Thyroid gland (tissue), 4 donors: ENCODE measurements around the gene MRC2.

Experiments used
- POLR2A ChIP-seq, 2 donors: fragments of 450-650 bp; IDR thresholded peaks; one replicate each; pipeline ENCODE4 v1.6.1; 2017; ENCODE audit warnings: antibody characterized with exemption in 2 of 2, mild to moderate bottlenecking in 2 of 2, moderate library complexity in 1 of 2
- TF ChIP-seq, protein P1 (sequence below), 6 experiments: fragments of 200-600 bp in 3 of 6; fragments of 450-650 bp in 3 of 6; sonication (generic) in 3 of 6; IDR thresholded peaks; one replicate each; pipeline ENCODE4 v1.5.1; 2016 to 2019; ENCODE audit warnings: antibody characterized with exemption in 6 of 6, mild to moderate bottlenecking in 2 of 6, inconsistent platforms in 1 of 6, moderate library complexity in 1 of 6

DNA sequence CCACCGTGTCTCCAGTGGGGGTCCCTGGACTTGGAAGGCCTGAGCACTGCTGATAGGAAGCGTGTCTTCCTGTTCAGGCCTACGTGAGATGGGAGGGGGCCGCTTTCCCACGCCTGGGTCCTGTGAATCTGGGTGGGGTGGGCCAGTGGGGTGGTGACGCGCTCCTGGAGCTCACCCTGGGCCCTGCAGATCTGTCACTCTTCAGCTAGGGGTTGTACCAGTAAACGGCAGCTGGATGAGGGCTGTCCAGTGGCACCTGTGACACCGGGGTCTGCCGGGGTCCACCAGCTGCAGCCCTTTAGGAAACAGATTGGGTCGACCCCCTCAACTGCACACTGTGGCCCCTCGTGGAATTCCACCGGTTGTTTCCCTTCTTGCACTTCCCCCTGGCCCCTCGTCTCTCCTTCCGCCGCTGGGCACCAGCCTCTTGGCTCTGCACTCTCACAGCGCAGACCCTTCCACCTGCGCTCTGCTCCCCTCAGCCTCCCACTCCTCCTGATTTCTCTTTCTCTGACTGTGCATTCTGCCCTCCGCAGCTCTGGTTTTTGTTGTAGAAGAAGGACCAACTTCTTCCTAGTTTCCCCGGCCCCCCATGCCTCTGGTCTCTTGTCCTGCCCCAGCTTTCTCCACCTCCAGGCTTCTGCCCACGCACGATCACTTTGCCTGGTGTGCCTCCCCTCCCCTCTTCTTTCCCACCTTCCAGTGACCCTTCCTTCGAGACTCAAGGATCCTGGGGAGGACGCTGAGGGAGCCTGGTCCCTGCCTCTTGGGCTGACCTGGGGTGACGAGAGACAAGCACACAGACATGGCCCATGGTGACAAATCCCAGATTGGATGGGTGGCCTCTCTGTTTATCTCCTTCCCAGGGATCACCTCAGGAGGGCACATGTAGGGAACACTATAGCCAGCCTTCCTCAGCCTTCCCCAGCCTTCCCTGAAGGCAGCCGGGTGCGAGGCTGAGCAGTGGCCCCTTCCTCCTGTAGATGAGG, 4.8 kb downstream of the MRC2 start:
- no peak for TF ChIP-seq POLR2A (IDR thresholded peaks at IDR 0.05)
- TF ChIP-seq, protein P1, sequence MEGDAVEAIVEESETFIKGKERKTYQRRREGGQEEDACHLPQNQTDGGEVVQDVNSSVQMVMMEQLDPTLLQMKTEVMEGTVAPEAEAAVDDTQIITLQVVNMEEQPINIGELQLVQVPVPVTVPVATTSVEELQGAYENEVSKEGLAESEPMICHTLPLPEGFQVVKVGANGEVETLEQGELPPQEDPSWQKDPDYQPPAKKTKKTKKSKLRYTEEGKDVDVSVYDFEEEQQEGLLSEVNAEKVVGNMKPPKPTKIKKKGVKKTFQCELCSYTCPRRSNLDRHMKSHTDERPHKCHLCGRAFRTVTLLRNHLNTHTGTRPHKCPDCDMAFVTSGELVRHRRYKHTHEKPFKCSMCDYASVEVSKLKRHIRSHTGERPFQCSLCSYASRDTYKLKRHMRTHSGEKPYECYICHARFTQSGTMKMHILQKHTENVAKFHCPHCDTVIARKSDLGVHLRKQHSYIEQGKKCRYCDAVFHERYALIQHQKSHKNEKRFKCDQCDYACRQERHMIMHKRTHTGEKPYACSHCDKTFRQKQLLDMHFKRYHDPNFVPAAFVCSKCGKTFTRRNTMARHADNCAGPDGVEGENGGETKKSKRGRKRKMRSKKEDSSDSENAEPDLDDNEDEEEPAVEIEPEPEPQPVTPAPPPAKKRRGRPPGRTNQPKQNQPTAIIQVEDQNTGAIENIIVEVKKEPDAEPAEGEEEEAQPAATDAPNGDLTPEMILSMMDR (IDR thresholded peaks at IDR 0.05): no peak
